ENCODE measurements around the gene MTFR1L.

The MTFR1L gene

GRCh38 chr1:25819491-25820246, at the start of gene MTFR1L:
Gene MTFR1L (plus strand): TSS chr1:25819954. CDS start chr1:25823105, 3,151 bp downstream.
- Histone ChIP-seq H3K27ac (ENCODE audit: low read depth, low read length) (peak within 1 kb of the TSS; percentile 87), H3K27me3 (ENCODE audit: control insufficient read depth, insufficient read depth, low read length) (peaks cover 5% of the 10 kb centered on the region; the same call in 1 of the 2 replicates), H3K4me1 (ENCODE audit: control insufficient read depth, insufficient read depth, low read length) (peaks cover 17% of the 10 kb centered on the region), H3K9me3 (ENCODE audit: control insufficient read depth, insufficient read depth, low read length) (no peaks in the 10 kb centered on the region), H3K4me3 (ENCODE audit: low read depth, low read length) (peak within 1 kb of the TSS; percentile 93), H3K36me3 (ENCODE audit: control insufficient read depth, insufficient read depth, low read length) (peaks cover 16% of the 10 kb centered on the region), H3K9ac (ENCODE audit: low read depth, low read length) (peak within 1 kb of the TSS; percentile 61)

GRCh38 chr1:25770541-25771220, 49.1 kb upstream of the MTFR1L start:
- Histone ChIP-seq H3K27ac (ENCODE audit: low read depth, low read length) (no peak overlapping the region), H3K9ac (ENCODE audit: low read depth, low read length) (no peak overlapping the region), H3K9me3 (ENCODE audit: control insufficient read depth, insufficient read depth, low read length) (no peaks in the 10 kb centered on the region), H3K27me3 (ENCODE audit: control insufficient read depth, insufficient read depth, low read length) (no peaks in the 10 kb centered on the region), H3K4me3 (ENCODE audit: low read depth, low read length) (no peak overlapping the region), H3K36me3 (ENCODE audit: control insufficient read depth, insufficient read depth, low read length) (no peaks in the 10 kb centered on the region), H3K4me1 (ENCODE audit: control insufficient read depth, insufficient read depth, low read length) (peaks cover 15% of the 10 kb centered on the region; the same call in 1 of the 2 replicates)

- peaks cover 10% of the 10 kb centered on the region; the same call in 1 of the 2 replicates for H3K4me1 ChIP-seq (ENCODE audit: control insufficient read depth, insufficient read depth, low read length)
- H3K9ac ChIP-seq (ENCODE audit: low read depth, low read length): no peak overlapping the region
- no peaks in the 10 kb centered on the region for H3K27me3 ChIP-seq (ENCODE audit: control insufficient read depth, insufficient read depth, low read length)
- no peaks in the 10 kb centered on the region for H3K9me3 ChIP-seq (ENCODE audit: control insufficient read depth, insufficient read depth, low read length)
- no peak overlapping the region for H3K27ac ChIP-seq (ENCODE audit: low read depth, low read length)
- H3K4me3 ChIP-seq (ENCODE audit: low read depth, low read length): no peak overlapping the region
- H3K36me3 ChIP-seq (ENCODE audit: control insufficient read depth, insufficient read depth, low read length): no peaks in the 10 kb centered on the region
These were observed 48.3 kb upstream of the MTFR1L start for GRCh38 chr1:25771221-25772114.

GRCh38 chr1:25772164-25772563, 47.6 kb upstream of the MTFR1L start:
- no peaks in the 10 kb centered on the region for H3K9me3 ChIP-seq (ENCODE audit: control insufficient read depth, insufficient read depth, low read length)
- no peak overlapping the region for H3K4me3 ChIP-seq (ENCODE audit: low read depth, low read length)
- no peak overlapping the region for H3K27ac ChIP-seq (ENCODE audit: low read depth, low read length)
- H3K36me3 ChIP-seq (ENCODE audit: control insufficient read depth, insufficient read depth, low read length): no peaks in the 10 kb centered on the region
- H3K27me3 ChIP-seq (ENCODE audit: control insufficient read depth, insufficient read depth, low read length): no peaks in the 10 kb centered on the region
- no peak overlapping the region for H3K9ac ChIP-seq (ENCODE audit: low read depth, low read length)
- H3K4me1 ChIP-seq (ENCODE audit: control insufficient read depth, insufficient read depth, low read length): peaks cover 10% of the 10 kb centered on the region; the same call in 1 of the 2 replicates

- Histone ChIP-seq H3K27me3 (ENCODE audit: control insufficient read depth, insufficient read depth, low read length) (no peaks in the 10 kb centered on the region), H3K27ac (ENCODE audit: low read depth, low read length) (no peak overlapping the region), H3K36me3 (ENCODE audit: control insufficient read depth, insufficient read depth, low read length) (no peaks in the 10 kb centered on the region), H3K9me3 (ENCODE audit: control insufficient read depth, insufficient read depth, low read length) (no peaks in the 10 kb centered on the region), H3K9ac (ENCODE audit: low read depth, low read length) (no peak overlapping the region), H3K4me3 (ENCODE audit: low read depth, low read length) (no peak overlapping the region), H3K4me1 (ENCODE audit: control insufficient read depth, insufficient read depth, low read length) (peaks cover 10% of the 10 kb centered on the region; the same call in 1 of the 2 replicates)
These were observed 47.0 kb upstream of the MTFR1L start for GRCh38 chr1:25772692-25773245.

- H3K4me1 ChIP-seq (ENCODE audit: control insufficient read depth, insufficient read depth, low read length): peaks cover 10% of the 10 kb centered on the region; the same call in 1 of the 2 replicates
- H3K4me3 ChIP-seq (ENCODE audit: low read depth, low read length): no peak overlapping the region
- H3K27me3 ChIP-seq (ENCODE audit: control insufficient read depth, insufficient read depth, low read length): no peaks in the 10 kb centered on the region
- no peak overlapping the region for H3K9ac ChIP-seq (ENCODE audit: low read depth, low read length)
- H3K36me3 ChIP-seq (ENCODE audit: control insufficient read depth, insufficient read depth, low read length): no peaks in the 10 kb centered on the region
- H3K27ac ChIP-seq (ENCODE audit: low read depth, low read length): no peak overlapping the region
- no peaks in the 10 kb centered on the region for H3K9me3 ChIP-seq (ENCODE audit: control insufficient read depth, insufficient read depth, low read length)
These were observed 46.2 kb upstream of the MTFR1L start for GRCh38 chr1:25773441-25774125.

- no peaks in the 10 kb centered on the region for H3K36me3 ChIP-seq (ENCODE audit: control insufficient read depth, insufficient read depth, low read length)
- no peak overlapping the region for H3K27ac ChIP-seq (ENCODE audit: low read depth, low read length)
- no peak overlapping the region for H3K4me3 ChIP-seq (ENCODE audit: low read depth, low read length)
- H3K4me1 ChIP-seq (ENCODE audit: control insufficient read depth, insufficient read depth, low read length): peaks cover 10% of the 10 kb centered on the region; the same call in 1 of the 2 replicates
- no peaks in the 10 kb centered on the region for H3K9me3 ChIP-seq (ENCODE audit: control insufficient read depth, insufficient read depth, low read length)
- no peaks in the 10 kb centered on the region for H3K27me3 ChIP-seq (ENCODE audit: control insufficient read depth, insufficient read depth, low read length)
- no peak overlapping the region for H3K9ac ChIP-seq (ENCODE audit: low read depth, low read length)
These were observed 45.4 kb upstream of the MTFR1L start for GRCh38 chr1:25774206-25774803.

GRCh38 chr1:25774921-25775771, 44.6 kb upstream of the MTFR1L start:
- no peak overlapping the region for H3K4me3 ChIP-seq (ENCODE audit: low read depth, low read length)
- no peak overlapping the region for H3K27ac ChIP-seq (ENCODE audit: low read depth, low read length)
- peaks cover 17% of the 10 kb centered on the region for H3K4me1 ChIP-seq (ENCODE audit: control insufficient read depth, insufficient read depth, low read length)
- no peaks in the 10 kb centered on the region for H3K27me3 ChIP-seq (ENCODE audit: control insufficient read depth, insufficient read depth, low read length)
- H3K9me3 ChIP-seq (ENCODE audit: control insufficient read depth, insufficient read depth, low read length): no peaks in the 10 kb centered on the region
- H3K9ac ChIP-seq (ENCODE audit: low read depth, low read length): no peak overlapping the region
- no peaks in the 10 kb centered on the region for H3K36me3 ChIP-seq (ENCODE audit: control insufficient read depth, insufficient read depth, low read length)

GRCh38 chr1:25779388-25779787, 40.4 kb upstream of the MTFR1L start:
- H3K9ac ChIP-seq (ENCODE audit: low read depth, low read length): no peak overlapping the region
- no peaks in the 10 kb centered on the region for H3K27me3 ChIP-seq (ENCODE audit: control insufficient read depth, insufficient read depth, low read length)
- H3K4me3 ChIP-seq (ENCODE audit: low read depth, low read length): no peak overlapping the region
- H3K9me3 ChIP-seq (ENCODE audit: control insufficient read depth, insufficient read depth, low read length): no peaks in the 10 kb centered on the region
- no peak overlapping the region for H3K27ac ChIP-seq (ENCODE audit: low read depth, low read length)
- H3K36me3 ChIP-seq (ENCODE audit: control insufficient read depth, insufficient read depth, low read length): no peaks in the 10 kb centered on the region
- H3K4me1 ChIP-seq (ENCODE audit: control insufficient read depth, insufficient read depth, low read length): peaks cover 30% of the 10 kb centered on the region
